ENCODE results near the gene TATDN3. TPM values are rescaled to one million over a fixed set of nuclear protein-coding genes. Genes with fewer than 3 reads are reported as not detected.
"Not testable (repeated sequence)": the region's sequence is repeated elsewhere in the genome, so short reads cannot be mapped to it uniquely, and the experiment has no call there.

The TATDN3 gene
- total RNA-seq, 1 experiment from 2014 or later: 47.6 TPM

DNA sequence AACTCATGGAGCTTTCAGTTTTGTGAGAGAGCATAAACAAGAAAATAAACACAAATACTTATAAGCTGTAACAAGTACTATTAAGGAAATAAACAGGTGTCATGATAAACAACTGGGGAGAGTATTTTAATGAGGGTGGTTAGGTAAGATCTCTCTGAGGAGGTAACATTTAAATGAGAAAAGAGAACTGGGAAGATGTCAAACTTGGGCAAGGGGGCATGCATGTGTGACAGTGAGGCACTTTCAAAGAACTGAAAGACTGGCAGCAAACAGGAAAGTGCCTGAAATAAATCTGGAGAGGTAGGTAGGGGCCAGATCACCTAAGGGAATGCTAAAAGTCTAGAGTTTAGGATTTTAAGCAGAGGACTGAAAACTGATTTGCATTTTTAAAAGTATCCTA, 37.9 kb upstream of the TATDN3 start:
- Histone ChIP-seq H3K36me3 (ENCODE audit: insufficient read depth, low read length) (no peaks in the 10 kb centered on the region; the same call in 1 of the 2 replicates), H3K27ac (ENCODE audit: low read length) (peak overlapping the region; percentile 9; the same call in 1 of the 2 replicates), H2AFZ (ENCODE audit: low read length) (no peak overlapping the region), H3K4me2 (ENCODE audit: low read depth, low read length, poor library complexity, severe bottlenecking) (peak overlapping the region; percentile 63), H4K20me1 (ENCODE audit: insufficient read depth, low read depth, low read length) (no peaks in the 10 kb centered on the region), H3K9me3 (ENCODE audit: low read length) (no peaks in the 10 kb centered on the region), H3K79me2 (ENCODE audit: low read length) (peaks cover 75% of the 10 kb centered on the region), H3K9me2 (replicated peaks; ENCODE audit: insufficient read depth, low read length) (no peaks in the 10 kb centered on the region), H3K4me3 (ENCODE audit: low read length) (peak overlapping the region; percentile 35; the same call in 1 of the 2 replicates), H3K9ac (ENCODE audit: low read length) (peak overlapping the region; percentile 32; the same call in 1 of the 2 replicates), H3K27me3 (ENCODE audit: low read length) (no peaks in the 10 kb centered on the region), H3K4me1 (ENCODE audit: low read length) (peaks cover 29% of the 10 kb centered on the region)
- DNase-seq: no peak

- peak overlapping the region; percentile 32; the same call in 1 of the 2 replicates for H3K9ac ChIP-seq (ENCODE audit: low read length)
- DNase-seq: peak; percentile 58
- no peaks in the 10 kb centered on the region for H3K9me3 ChIP-seq (ENCODE audit: low read length)
- peaks cover 77% of the 10 kb centered on the region for H3K79me2 ChIP-seq (ENCODE audit: low read length)
- H4K20me1 ChIP-seq (ENCODE audit: insufficient read depth, low read depth, low read length): no peaks in the 10 kb centered on the region; the same call in 1 of the 2 replicates
- peak overlapping the region; percentile 9; the same call in 1 of the 2 replicates for H3K27ac ChIP-seq (ENCODE audit: low read length)
- H3K27me3 ChIP-seq (ENCODE audit: low read length): no peaks in the 10 kb centered on the region
- peaks cover 29% of the 10 kb centered on the region for H3K4me1 ChIP-seq (ENCODE audit: low read length)
- H3K9me2 ChIP-seq (replicated peaks; ENCODE audit: insufficient read depth, low read length): no peaks in the 10 kb centered on the region
- no peaks in the 10 kb centered on the region; the same call in 1 of the 2 replicates for H3K36me3 ChIP-seq (ENCODE audit: insufficient read depth, low read length)
- H2AFZ ChIP-seq (ENCODE audit: low read length): no peak overlapping the region
- peak overlapping the region; percentile 63 for H3K4me2 ChIP-seq (ENCODE audit: low read depth, low read length, poor library complexity, severe bottlenecking)
- H3K4me3 ChIP-seq (ENCODE audit: low read length): peak overlapping the region; percentile 35; the same call in 1 of the 2 replicates
These were observed 37.5 kb upstream of the TATDN3 start for GRCh38 chr1:212754193-212754592.

- Histone ChIP-seq H3K4me2 (ENCODE audit: low read depth, low read length, poor library complexity, severe bottlenecking) (peak overlapping the region; percentile 63), H3K9me2 (replicated peaks; ENCODE audit: insufficient read depth, low read length) (no peaks in the 10 kb centered on the region), H3K79me2 (ENCODE audit: low read length) (peaks cover 77% of the 10 kb centered on the region), H3K27ac (ENCODE audit: low read length) (peak overlapping the region; percentile 9), H3K9ac (ENCODE audit: low read length) (0 out of 2 replicates have a peak overlapping the region, but pooled peaks have one; percentile 26), H3K9me3 (ENCODE audit: low read length) (no peaks in the 10 kb centered on the region), H3K27me3 (ENCODE audit: low read length) (no peaks in the 10 kb centered on the region), H3K4me3 (ENCODE audit: low read length) (no peak overlapping the region), H3K4me1 (ENCODE audit: low read length) (peaks cover 29% of the 10 kb centered on the region), H4K20me1 (ENCODE audit: insufficient read depth, low read depth, low read length) (no peaks in the 10 kb centered on the region; the same call in 1 of the 2 replicates), H3K36me3 (ENCODE audit: insufficient read depth, low read length) (no peaks in the 10 kb centered on the region; the same call in 1 of the 2 replicates), H2AFZ (ENCODE audit: low read length) (no peak overlapping the region)
- DNase-seq: no peak
These were observed 37.0 kb upstream of the TATDN3 start for GRCh38 chr1:212754680-212755079.

GRCh38 chr1:212759683-212760082, 32.0 kb upstream of the TATDN3 start:
- Histone ChIP-seq H3K9me2 (replicated peaks; ENCODE audit: insufficient read depth, low read length) (no peaks in the 10 kb centered on the region), H3K9me3 (ENCODE audit: low read length) (no peaks in the 10 kb centered on the region), H2AFZ (ENCODE audit: low read length) (no peak overlapping the region), H4K20me1 (ENCODE audit: insufficient read depth, low read depth, low read length) (no peaks in the 10 kb centered on the region; the same call in 1 of the 2 replicates), H3K4me2 (ENCODE audit: low read depth, low read length, poor library complexity, severe bottlenecking) (no peak overlapping the region), H3K27me3 (ENCODE audit: low read length) (no peaks in the 10 kb centered on the region), H3K36me3 (ENCODE audit: insufficient read depth, low read length) (peaks cover 23% of the 10 kb centered on the region), H3K79me2 (ENCODE audit: low read length) (peaks cover 82% of the 10 kb centered on the region), H3K9ac (ENCODE audit: low read length) (no peak overlapping the region), H3K4me3 (ENCODE audit: low read length) (no peak overlapping the region), H3K4me1 (ENCODE audit: low read length) (peaks cover 5% of the 10 kb centered on the region), H3K27ac (ENCODE audit: low read length) (no peak overlapping the region)
- DNase-seq: no peak

GRCh38 chr1:212760126-212760823, 31.4 kb upstream of the TATDN3 start:
- peak; percentile 79 for DNase-seq

GRCh38 chr1:212762234-212762633, 29.5 kb upstream of the TATDN3 start:
- no peak for DNase-seq
- Histone ChIP-seq H3K9ac (ENCODE audit: low read length) (no peak overlapping the region), H3K9me3 (ENCODE audit: low read length) (no peaks in the 10 kb centered on the region), H3K27me3 (ENCODE audit: low read length) (no peaks in the 10 kb centered on the region), H2AFZ (ENCODE audit: low read length) (no peak overlapping the region), H3K36me3 (ENCODE audit: insufficient read depth, low read length) (peaks cover 30% of the 10 kb centered on the region), H3K4me1 (ENCODE audit: low read length) (no peaks in the 10 kb centered on the region), H3K79me2 (ENCODE audit: low read length) (peaks cover 88% of the 10 kb centered on the region), H3K4me3 (ENCODE audit: low read length) (no peak overlapping the region), H3K27ac (ENCODE audit: low read length) (no peak overlapping the region), H4K20me1 (ENCODE audit: insufficient read depth, low read depth, low read length) (no peaks in the 10 kb centered on the region; the same call in 1 of the 2 replicates), H3K4me2 (ENCODE audit: low read depth, low read length, poor library complexity, severe bottlenecking) (no peak overlapping the region), H3K9me2 (replicated peaks; ENCODE audit: insufficient read depth, low read length) (no peaks in the 10 kb centered on the region)

More at GRCh38 chr1:212760126-212760823, 31.4 kb upstream of the TATDN3 start:
- Histone ChIP-seq H2AFZ (ENCODE audit: low read length) (no peak overlapping the region), H3K27ac (ENCODE audit: low read length) (no peak overlapping the region), H3K4me1 (ENCODE audit: low read length) (no peaks in the 10 kb centered on the region), H3K4me2 (ENCODE audit: low read depth, low read length, poor library complexity, severe bottlenecking) (no peak overlapping the region), H3K9ac (ENCODE audit: low read length) (no peak overlapping the region), H3K27me3 (ENCODE audit: low read length) (no peaks in the 10 kb centered on the region), H4K20me1 (ENCODE audit: insufficient read depth, low read depth, low read length) (no peaks in the 10 kb centered on the region; the same call in 1 of the 2 replicates), H3K36me3 (ENCODE audit: insufficient read depth, low read length) (peaks cover 23% of the 10 kb centered on the region), H3K4me3 (ENCODE audit: low read length) (no peak overlapping the region), H3K79me2 (ENCODE audit: low read length) (peaks cover 84% of the 10 kb centered on the region), H3K9me2 (replicated peaks; ENCODE audit: insufficient read depth, low read length) (no peaks in the 10 kb centered on the region), H3K9me3 (ENCODE audit: low read length) (no peaks in the 10 kb centered on the region)

GRCh38 chr1:212762839-212763238, 28.9 kb upstream of the TATDN3 start:
- H3K9ac ChIP-seq (ENCODE audit: low read length): no peak overlapping the region
- peaks cover 35% of the 10 kb centered on the region for H3K36me3 ChIP-seq (ENCODE audit: insufficient read depth, low read length)
- H3K4me3 ChIP-seq (ENCODE audit: low read length): no peak overlapping the region
- no peaks in the 10 kb centered on the region; the same call in 1 of the 2 replicates for H4K20me1 ChIP-seq (ENCODE audit: insufficient read depth, low read depth, low read length)
- H2AFZ ChIP-seq (ENCODE audit: low read length): no peak overlapping the region
- no peak overlapping the region for H3K4me2 ChIP-seq (ENCODE audit: low read depth, low read length, poor library complexity, severe bottlenecking)
- H3K9me2 ChIP-seq (replicated peaks; ENCODE audit: insufficient read depth, low read length): no peaks in the 10 kb centered on the region
- peaks cover 88% of the 10 kb centered on the region for H3K79me2 ChIP-seq (ENCODE audit: low read length)
- H3K4me1 ChIP-seq (ENCODE audit: low read length): no peaks in the 10 kb centered on the region
- H3K9me3 ChIP-seq (ENCODE audit: low read length): no peaks in the 10 kb centered on the region
- H3K27me3 ChIP-seq (ENCODE audit: low read length): no peaks in the 10 kb centered on the region
- H3K27ac ChIP-seq (ENCODE audit: low read length): no peak overlapping the region
- no peak for DNase-seq

GRCh38 chr1:212764718-212765281, 26.9 kb upstream of the TATDN3 start:
- not testable (repeated sequence) for H3K4me1 ChIP-seq (ENCODE audit: low read length); H2AFZ ChIP-seq (ENCODE audit: low read length); DNase-seq; H3K4me3 ChIP-seq (ENCODE audit: low read length); H3K9ac ChIP-seq (ENCODE audit: low read length); H3K27me3 ChIP-seq (ENCODE audit: low read length); H3K27ac ChIP-seq (ENCODE audit: low read length); H3K9me3 ChIP-seq (ENCODE audit: low read length); H3K4me2 ChIP-seq (ENCODE audit: low read depth, low read length, poor library complexity, severe bottlenecking); H3K9me2 ChIP-seq (replicated peaks; ENCODE audit: insufficient read depth, low read length); H4K20me1 ChIP-seq (ENCODE audit: insufficient read depth, low read depth, low read length)
- peaks cover 48% of the 10 kb centered on the region for H3K36me3 ChIP-seq (ENCODE audit: insufficient read depth, low read length)
- peaks cover 86% of the 10 kb centered on the region for H3K79me2 ChIP-seq (ENCODE audit: low read length)
